Esophagus squamous epithelium (tissue), 4 donors: ENCODE results near the gene MICAL3.
"Not testable (repeated sequence)": the region's sequence is repeated elsewhere in the genome, so short reads cannot be mapped to it uniquely, and the experiment has no call there.

ENCODE experiments used
- POLR2A ChIP-seq, 4 donors: fragments of 450-650 bp; IDR thresholded peaks; one replicate each; pipeline ENCODE4 v1.6.1; 2017; ENCODE audit warnings: antibody characterized with exemption in 4 of 4, mild to moderate bottlenecking in 4 of 4, moderate library complexity in 3 of 4
- TF ChIP-seq, protein P1 (sequence below), 6 experiments: fragments of 450-650 bp in 4 of 6; fragments of 200-600 bp in 2 of 6; sonication (generic) in 2 of 6; IDR thresholded peaks; one replicate each; pipeline ENCODE4 v1.5.1; 2016 to 2019; ENCODE audit warnings: antibody characterized with exemption in 6 of 6, mild to moderate bottlenecking in 4 of 6, moderate library complexity in 4 of 6

DNA sequence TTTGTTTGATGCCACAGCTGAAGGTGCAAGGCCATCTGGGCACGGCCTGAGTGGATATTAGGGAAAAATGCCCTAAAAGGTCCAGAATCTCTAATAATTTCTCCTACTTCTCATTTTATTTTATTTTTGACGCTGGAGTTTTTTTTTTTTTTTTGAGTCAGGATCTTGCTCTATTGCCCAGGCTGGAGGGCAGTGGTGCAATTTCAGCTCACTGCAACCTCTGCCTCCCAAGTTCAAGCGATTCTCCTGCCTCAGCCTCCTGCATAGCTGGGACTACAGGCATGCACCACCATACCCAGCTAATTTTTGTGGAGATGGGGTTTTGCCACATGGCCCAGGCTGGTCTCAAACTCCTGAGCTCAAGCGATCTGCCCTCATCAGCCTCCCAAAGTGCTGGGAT, 1.5 kb upstream of the MICAL3 start:
- TF ChIP-seq, protein P1, sequence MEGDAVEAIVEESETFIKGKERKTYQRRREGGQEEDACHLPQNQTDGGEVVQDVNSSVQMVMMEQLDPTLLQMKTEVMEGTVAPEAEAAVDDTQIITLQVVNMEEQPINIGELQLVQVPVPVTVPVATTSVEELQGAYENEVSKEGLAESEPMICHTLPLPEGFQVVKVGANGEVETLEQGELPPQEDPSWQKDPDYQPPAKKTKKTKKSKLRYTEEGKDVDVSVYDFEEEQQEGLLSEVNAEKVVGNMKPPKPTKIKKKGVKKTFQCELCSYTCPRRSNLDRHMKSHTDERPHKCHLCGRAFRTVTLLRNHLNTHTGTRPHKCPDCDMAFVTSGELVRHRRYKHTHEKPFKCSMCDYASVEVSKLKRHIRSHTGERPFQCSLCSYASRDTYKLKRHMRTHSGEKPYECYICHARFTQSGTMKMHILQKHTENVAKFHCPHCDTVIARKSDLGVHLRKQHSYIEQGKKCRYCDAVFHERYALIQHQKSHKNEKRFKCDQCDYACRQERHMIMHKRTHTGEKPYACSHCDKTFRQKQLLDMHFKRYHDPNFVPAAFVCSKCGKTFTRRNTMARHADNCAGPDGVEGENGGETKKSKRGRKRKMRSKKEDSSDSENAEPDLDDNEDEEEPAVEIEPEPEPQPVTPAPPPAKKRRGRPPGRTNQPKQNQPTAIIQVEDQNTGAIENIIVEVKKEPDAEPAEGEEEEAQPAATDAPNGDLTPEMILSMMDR (IDR thresholded peaks at IDR 0.05): not testable (repeated sequence)
- TF ChIP-seq POLR2A (IDR thresholded peaks at IDR 0.05): not testable (repeated sequence)
